ENCODE measurements around the gene MTRF1. TPM values are rescaled to one million over a fixed set of nuclear protein-coding genes. Genes with fewer than 3 reads are reported as not detected.
"Not testable (repeated sequence)": the region's sequence is repeated elsewhere in the genome, so short reads cannot be mapped to it uniquely, and the experiment has no call there.

The MTRF1 gene
- total RNA-seq, 1 donor from 2014 or later = 10.7 TPM

DNA sequence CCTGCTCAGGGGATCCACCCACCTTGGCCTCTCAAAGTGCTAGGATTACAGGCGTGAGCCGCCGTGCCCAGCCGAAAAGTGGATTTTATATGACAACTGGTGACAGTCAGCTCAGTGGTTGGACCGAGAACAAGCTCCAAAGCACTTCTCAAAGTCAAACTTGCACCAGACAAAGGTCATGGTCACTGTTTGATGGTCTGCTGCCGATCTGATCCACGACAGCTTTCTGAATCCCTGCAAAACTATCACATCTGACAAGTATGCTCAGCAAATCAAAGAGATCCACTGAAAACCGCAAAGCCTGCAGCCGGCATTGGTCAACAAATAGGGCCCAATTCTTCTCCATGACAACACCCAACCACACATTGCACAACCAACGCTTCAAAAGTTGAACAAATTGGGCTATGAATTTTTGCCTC is 26.1 kb upstream of the MTRF1 start:
- intact Hi-C loops (cut with DNase I) = no loop called here
- TF ChIP-seq, protein P1, sequence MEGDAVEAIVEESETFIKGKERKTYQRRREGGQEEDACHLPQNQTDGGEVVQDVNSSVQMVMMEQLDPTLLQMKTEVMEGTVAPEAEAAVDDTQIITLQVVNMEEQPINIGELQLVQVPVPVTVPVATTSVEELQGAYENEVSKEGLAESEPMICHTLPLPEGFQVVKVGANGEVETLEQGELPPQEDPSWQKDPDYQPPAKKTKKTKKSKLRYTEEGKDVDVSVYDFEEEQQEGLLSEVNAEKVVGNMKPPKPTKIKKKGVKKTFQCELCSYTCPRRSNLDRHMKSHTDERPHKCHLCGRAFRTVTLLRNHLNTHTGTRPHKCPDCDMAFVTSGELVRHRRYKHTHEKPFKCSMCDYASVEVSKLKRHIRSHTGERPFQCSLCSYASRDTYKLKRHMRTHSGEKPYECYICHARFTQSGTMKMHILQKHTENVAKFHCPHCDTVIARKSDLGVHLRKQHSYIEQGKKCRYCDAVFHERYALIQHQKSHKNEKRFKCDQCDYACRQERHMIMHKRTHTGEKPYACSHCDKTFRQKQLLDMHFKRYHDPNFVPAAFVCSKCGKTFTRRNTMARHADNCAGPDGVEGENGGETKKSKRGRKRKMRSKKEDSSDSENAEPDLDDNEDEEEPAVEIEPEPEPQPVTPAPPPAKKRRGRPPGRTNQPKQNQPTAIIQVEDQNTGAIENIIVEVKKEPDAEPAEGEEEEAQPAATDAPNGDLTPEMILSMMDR (IDR thresholded peaks at IDR 0.05) = no peak
- no peak for ATAC-seq
- DNase-seq = no peak
- Histone ChIP-seq H3K4me1 (no peaks in the 10 kb centered on the region), H3K9me3 (no peaks in the 10 kb centered on the region), H3K27ac (no peak overlapping the region), H3K36me3 (no peaks in the 10 kb centered on the region), H3K4me3 (no peak overlapping the region), H3K27me3 (no peaks in the 10 kb centered on the region)

DNA sequence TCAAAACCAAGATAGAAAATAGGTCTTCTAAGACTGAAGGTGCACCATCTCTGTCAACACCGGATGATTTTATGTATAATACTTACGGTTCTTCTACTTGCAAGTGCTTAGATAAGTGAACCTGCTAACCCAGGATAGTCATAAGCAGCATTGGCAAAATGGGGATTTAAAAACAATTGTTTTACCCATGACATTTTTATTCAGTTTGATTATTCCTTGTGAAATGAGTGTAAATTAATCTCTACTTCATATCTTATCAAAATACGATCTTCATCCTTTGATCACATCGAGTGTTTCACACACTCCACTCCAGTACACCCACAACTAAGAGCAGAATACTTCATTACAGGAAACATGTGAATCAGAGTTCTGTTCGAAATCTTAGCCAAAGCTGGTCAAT is 23.0 kb upstream of the MTRF1 start:
- Histone ChIP-seq H3K9me3 (no peaks in the 10 kb centered on the region), H3K4me3 (no peak overlapping the region), H3K27ac (no peak overlapping the region), H3K27me3 (no peaks in the 10 kb centered on the region), H3K4me1 (no peaks in the 10 kb centered on the region), H3K36me3 (no peaks in the 10 kb centered on the region)
- TF ChIP-seq, protein P1 (IDR thresholded peaks at IDR 0.05) = no peak
- DNase-seq = no peak
- intact Hi-C loops (cut with DNase I) = no loop called here
- ATAC-seq = no peak

GRCh38 chr13:41284512-41285288 is 21.3 kb upstream of the MTRF1 start:
- Histone ChIP-seq H3K9me3 (no peaks in the 10 kb centered on the region), H3K36me3 (no peaks in the 10 kb centered on the region), H3K4me3 (no peak overlapping the region), H3K27ac (no peak overlapping the region), H3K27me3 (no peaks in the 10 kb centered on the region), H3K4me1 (no peaks in the 10 kb centered on the region)
- intact Hi-C loops (cut with DNase I) = no loop called here
- TF ChIP-seq, protein P1 (IDR thresholded peaks at IDR 0.05) = no peak
- ATAC-seq (no peak), DNase-seq (no peak)

DNA sequence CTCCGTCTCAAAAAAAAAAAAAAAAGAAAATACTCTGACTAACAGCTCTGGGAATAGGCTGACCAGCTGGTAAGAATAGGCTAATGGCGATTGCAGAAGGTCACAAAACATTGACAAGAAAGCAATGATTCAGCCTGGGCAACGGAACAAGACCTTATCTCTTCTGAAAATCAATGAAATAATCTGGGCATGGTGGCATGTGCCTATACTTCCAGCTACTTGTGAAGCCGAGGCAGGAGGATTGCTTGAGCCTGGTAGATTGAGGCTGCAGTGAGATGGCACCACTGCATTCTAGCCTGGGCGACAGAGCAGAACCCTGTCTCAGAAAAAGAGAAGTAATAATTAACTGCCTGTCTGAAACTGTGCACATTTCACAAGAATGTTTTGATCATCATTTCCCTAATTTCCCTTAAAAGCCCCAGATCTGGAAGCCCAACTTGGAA is 18.8 kb upstream of the MTRF1 start:
- Histone ChIP-seq H3K27ac (no peak overlapping the region), H3K9me3 (no peaks in the 10 kb centered on the region), H3K27me3 (no peaks in the 10 kb centered on the region), H3K4me1 (no peaks in the 10 kb centered on the region), H3K36me3 (no peaks in the 10 kb centered on the region), H3K4me3 (no peak overlapping the region)
- intact Hi-C loops (cut with DNase I) = no loop called here
- no peak for DNase-seq
- peak; percentile 45 for ATAC-seq
- TF ChIP-seq, protein P1 (IDR thresholded peaks at IDR 0.05) = no peak

DNA sequence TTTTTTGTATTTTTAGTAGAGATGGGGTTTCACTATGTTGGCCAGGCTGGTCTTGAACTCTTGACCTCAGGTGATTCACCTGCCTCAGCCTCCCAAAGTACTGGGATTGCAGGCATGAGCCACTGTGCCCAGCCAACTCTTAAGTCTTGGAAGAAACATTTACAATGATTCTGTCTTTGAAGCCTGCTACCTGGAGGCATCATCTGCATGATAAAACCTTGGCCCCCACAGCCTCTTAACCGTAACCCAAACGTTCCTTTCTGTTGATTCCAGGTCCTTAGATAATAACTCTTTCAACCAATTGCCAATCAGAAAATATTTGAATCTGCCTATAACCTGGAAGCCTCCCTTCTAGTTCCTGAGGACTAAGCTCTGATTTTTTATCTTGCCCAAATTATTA is 15.8 kb upstream of the MTRF1 start:
- H3K4me3 ChIP-seq; H3K27me3 ChIP-seq; H3K27ac ChIP-seq; intact Hi-C loops (cut with DNase I); ATAC-seq; H3K9me3 ChIP-seq; H3K4me1 ChIP-seq; H3K36me3 ChIP-seq; DNase-seq: not testable (repeated sequence)

DNA sequence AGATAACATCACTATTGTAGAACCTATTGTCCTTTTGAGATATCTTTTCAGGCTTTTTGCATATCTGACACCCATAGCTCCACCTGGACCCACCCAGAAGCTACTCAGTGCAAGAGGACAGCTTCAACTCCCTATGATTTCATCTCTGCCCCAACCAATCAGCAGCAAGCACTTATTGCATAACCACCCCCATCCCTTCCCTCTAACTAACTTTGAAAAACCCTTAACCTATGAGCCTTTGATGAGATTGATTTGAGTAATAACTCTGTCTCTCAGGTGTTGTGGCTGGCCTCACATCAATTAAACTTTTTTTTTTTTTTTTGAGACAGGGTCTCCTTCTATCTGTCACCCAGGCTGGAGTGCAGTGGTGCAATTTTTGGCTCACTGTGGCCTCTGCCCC is 13.4 kb upstream of the MTRF1 start:
- no peaks in the 10 kb centered on the region for H3K4me1 ChIP-seq
- no peaks in the 10 kb centered on the region for H3K9me3 ChIP-seq
- no peaks in the 10 kb centered on the region for H3K36me3 ChIP-seq
- no peak overlapping the region for H3K27ac ChIP-seq
- no peak overlapping the region for H3K4me3 ChIP-seq
- TF ChIP-seq, protein P1 (IDR thresholded peaks at IDR 0.05) = no peak
- no peak for DNase-seq
- no peak for ATAC-seq
- intact Hi-C loops (cut with DNase I) = no loop called here
- no peaks in the 10 kb centered on the region for H3K27me3 ChIP-seq

Data from upper lobe of right lung (tissue), 1 donor.